Brain microvascular endothelial cell (primary cell): Measurements from ENCODE around the gene NUP62CL.
"Not testable (repeated sequence)": the region's sequence is repeated elsewhere in the genome, so short reads cannot be mapped to it uniquely, and the experiment has no call there.

Source experiments
- DNase-seq: peaks from one replicate; pipeline ENCODE4 v3.0.0-alpha.2; 2020
- H3K27ac ChIP-seq: fragments of 250-450 bp; sonication (Bioruptor Pico); 2 replicates; pipeline ENCODE4 v1.5.1; 2020; ENCODE audit warnings: mild to moderate bottlenecking, moderate library complexity
- H3K27me3 ChIP-seq: fragments of 250-450 bp; sonication (Bioruptor Pico); replicated peaks from 2 replicates; pipeline ENCODE4 v1.5.1; 2020; ENCODE audit warnings: mild to moderate bottlenecking
- H3K36me3 ChIP-seq: fragments of 250-450 bp; sonication (Bioruptor Pico); replicated peaks from 2 replicates; pipeline ENCODE4 v1.5.1; 2020; ENCODE audit warnings: mild to moderate bottlenecking
- H3K4me3 ChIP-seq: 2 replicates; pipeline ENCODE4 v1.5.1; 2011; ENCODE audit warnings: low read depth, mild to moderate bottlenecking, control low read depth, low read length, moderate library complexity
- in situ Hi-C: cut with HindIII; loops from 2 replicates; pipeline ENCODE4 v1.10.0; 2017; ENCODE audit warnings: low sequenced_read_pairs, low pct_ligation_motif_present
- TF ChIP-seq, protein P1 (sequence below): IDR thresholded peaks from 2 replicates; pipeline ENCODE4 v1.5.1; 2011; ENCODE audit warnings: low read depth, mild to moderate bottlenecking, moderate library complexity, low read length, control low read depth, inconsistent platforms; ENCODE audit errors: missing control alignments

NUP62CL gene

DNA sequence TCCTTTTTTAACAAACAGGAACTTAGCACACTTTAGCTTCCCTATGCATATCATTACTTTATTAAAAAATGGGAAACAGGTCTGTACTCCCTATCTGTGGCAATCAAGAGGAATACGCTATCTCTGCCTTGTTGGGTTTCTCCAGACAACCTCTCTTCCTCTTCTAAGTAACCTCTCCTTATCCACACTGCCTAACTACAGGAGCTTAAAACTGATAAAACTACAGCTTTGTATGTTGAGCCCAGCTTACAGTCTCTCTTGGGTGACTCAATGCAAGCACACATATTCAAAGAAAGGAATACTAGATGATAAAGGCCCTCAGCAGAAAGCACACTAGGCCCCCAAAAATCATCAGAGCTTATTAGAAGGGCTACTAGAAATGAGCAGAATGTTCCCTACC, 8.9 kb downstream of the NUP62CL start:
- Histone ChIP-seq H3K36me3 (no peaks in the 10 kb centered on the region), H3K27ac (no peak overlapping the region), H3K4me3 (no peak overlapping the region), H3K27me3 (no peaks in the 10 kb centered on the region)
- in situ Hi-C loops, result no loop called here
- DNase-seq, result no peak
- TF ChIP-seq, protein P1, sequence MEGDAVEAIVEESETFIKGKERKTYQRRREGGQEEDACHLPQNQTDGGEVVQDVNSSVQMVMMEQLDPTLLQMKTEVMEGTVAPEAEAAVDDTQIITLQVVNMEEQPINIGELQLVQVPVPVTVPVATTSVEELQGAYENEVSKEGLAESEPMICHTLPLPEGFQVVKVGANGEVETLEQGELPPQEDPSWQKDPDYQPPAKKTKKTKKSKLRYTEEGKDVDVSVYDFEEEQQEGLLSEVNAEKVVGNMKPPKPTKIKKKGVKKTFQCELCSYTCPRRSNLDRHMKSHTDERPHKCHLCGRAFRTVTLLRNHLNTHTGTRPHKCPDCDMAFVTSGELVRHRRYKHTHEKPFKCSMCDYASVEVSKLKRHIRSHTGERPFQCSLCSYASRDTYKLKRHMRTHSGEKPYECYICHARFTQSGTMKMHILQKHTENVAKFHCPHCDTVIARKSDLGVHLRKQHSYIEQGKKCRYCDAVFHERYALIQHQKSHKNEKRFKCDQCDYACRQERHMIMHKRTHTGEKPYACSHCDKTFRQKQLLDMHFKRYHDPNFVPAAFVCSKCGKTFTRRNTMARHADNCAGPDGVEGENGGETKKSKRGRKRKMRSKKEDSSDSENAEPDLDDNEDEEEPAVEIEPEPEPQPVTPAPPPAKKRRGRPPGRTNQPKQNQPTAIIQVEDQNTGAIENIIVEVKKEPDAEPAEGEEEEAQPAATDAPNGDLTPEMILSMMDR, result no peak

DNA sequence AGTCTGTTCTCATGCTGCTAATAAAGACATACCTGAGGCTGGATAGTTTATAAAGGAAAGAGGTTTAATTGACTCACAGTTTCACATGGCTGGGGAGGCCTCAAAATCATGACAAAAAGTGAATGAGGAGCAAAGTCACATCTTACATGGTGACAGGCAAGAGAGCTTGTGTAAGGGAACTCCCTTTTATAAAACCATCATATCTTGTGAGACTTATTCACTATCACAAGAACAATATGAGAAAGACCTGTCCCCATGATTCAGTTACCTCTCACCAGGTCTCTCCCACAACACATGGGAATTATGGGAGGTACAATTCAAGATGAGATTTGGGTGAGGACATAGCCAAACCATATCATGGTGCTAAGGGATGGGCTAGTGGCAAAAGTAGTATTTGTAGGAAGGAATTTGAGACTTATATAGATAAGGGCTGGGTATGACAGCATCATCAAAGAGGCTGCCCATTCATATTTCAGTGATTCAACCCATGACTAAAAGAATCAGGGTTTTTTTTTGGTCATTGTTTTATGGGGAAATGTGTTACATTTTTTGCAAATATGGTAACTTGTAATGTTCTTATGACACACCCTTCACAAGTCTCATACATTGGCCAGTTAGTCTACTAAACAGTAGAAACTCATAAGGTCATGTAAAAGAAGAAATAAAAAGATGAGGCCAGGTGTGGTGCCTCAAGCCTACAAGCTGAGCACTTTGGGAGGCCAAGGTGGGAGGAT, 34.7 kb downstream of the NUP62CL start:
- Histone ChIP-seq H3K4me3 (no peak overlapping the region), H3K27me3 (no peaks in the 10 kb centered on the region), H3K27ac (no peak overlapping the region), H3K36me3 (no peaks in the 10 kb centered on the region)
- TF ChIP-seq, protein P1, result no peak
- in situ Hi-C loops, result no loop called here
- DNase-seq, result no peak

DNA sequence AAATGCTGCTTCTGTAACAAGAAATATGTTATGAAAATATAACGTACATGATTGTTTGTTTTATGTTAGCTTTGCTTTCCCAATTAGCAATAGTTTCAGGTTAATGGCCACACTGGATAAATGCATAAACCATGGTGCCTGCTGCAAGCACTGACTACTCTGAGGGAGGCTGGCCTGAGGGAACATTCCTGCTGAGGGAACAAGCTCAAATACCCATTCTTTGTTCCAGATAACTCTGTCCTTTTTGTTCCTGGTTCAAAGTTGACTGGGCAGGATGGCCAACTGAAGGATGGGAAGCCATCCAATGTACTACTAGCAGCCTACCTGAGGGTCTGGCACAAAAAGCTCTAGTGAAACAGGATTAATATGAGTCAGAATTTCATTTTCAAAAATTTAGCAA, 37.5 kb downstream of the NUP62CL start:
- TF ChIP-seq, protein P1, result no peak
- Histone ChIP-seq H3K4me3 (no peak overlapping the region), H3K36me3 (no peaks in the 10 kb centered on the region), H3K27me3 (no peaks in the 10 kb centered on the region), H3K27ac (no peak overlapping the region)
- DNase-seq, result no peak
- in situ Hi-C loops, result no loop called here

DNA sequence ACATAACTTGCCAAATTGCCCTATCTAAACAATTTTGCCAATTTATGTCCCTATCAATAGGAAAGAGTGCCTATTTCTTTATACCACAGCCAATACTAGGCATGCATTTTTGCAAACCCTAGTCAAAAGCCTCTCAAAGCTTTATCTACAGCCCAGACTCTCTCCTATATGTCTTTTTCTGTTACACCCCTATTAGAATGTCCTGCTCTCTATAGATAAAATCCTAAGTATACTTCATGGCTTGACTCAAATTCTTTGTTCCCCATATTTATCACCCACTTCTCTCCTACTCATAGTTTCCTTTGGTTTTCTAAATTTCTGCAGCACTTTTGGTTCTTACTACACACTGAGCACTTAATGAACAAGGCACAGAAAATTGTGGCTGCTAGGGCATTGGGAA, 38.0 kb downstream of the NUP62CL start:
- no peak for DNase-seq
- TF ChIP-seq, protein P1, result no peak
- in situ Hi-C loops, result no loop called here
- Histone ChIP-seq H3K4me3 (no peak overlapping the region), H3K27ac (no peak overlapping the region), H3K36me3 (no peaks in the 10 kb centered on the region), H3K27me3 (no peaks in the 10 kb centered on the region)

DNA sequence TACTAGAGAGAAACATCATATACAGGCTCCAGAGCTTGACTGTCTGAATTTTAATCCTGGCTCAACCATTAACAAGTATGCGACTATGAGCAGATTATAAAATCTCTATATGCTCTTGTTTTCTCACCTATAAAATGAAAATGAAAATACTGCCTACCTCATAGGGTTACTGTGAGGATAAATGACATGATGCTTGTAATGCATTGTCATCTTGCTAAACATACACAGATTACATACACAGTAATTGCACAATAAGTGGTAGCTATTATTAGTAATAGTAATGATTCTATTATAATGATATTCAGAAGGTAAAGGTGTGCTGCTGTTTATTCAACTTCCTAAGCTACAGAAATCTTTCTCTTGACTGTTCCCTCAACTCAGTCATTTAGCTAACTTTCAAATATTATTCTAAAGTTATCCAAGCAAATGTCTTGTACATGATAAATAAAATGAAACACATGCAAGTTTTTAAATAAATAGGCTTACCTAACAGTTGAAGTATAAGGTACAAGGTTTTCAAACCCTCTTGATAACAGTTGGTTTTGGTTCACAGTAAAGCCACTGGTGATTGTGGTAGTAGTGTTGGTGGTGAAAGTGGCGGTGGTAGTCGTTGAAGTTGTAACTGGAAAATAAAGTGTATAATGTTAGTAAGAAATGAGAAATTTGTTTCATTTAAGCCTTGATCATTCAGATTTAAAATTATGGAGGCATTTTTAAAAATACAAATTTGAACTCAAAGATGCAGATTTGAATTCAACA, 38.9 kb downstream of the NUP62CL start:
- in situ Hi-C loops, result no loop called here
- no peaks in the 10 kb centered on the region for H3K27me3 ChIP-seq
- no peaks in the 10 kb centered on the region for H3K36me3 ChIP-seq
- no peak overlapping the region for H3K4me3 ChIP-seq
- DNase-seq, result no peak
- TF ChIP-seq, protein P1, result no peak
- H3K27ac ChIP-seq, result no peak overlapping the region

DNA sequence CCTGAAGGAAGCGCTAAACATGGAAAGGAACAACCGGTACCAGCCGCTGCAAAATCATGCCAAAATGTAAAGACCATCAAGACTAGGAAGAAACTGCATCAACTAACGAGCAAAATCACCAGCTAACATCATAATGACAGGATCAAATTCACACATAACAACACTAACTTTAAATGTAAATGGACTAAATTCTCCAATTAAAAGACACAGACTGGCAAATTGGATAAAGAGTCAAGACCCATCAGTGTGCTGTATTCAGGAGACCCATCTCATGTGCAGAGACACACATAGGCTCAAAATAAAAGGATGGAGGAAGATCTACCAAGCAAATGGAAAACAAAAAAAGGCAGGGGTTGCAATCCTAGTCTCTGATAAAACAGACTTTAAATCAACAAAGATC, 48.6 kb downstream of the NUP62CL start:
- in situ Hi-C loops, H3K27ac ChIP-seq, H3K27me3 ChIP-seq, H3K36me3 ChIP-seq, H3K4me3 ChIP-seq, DNase-seq: not testable (repeated sequence)

DNA sequence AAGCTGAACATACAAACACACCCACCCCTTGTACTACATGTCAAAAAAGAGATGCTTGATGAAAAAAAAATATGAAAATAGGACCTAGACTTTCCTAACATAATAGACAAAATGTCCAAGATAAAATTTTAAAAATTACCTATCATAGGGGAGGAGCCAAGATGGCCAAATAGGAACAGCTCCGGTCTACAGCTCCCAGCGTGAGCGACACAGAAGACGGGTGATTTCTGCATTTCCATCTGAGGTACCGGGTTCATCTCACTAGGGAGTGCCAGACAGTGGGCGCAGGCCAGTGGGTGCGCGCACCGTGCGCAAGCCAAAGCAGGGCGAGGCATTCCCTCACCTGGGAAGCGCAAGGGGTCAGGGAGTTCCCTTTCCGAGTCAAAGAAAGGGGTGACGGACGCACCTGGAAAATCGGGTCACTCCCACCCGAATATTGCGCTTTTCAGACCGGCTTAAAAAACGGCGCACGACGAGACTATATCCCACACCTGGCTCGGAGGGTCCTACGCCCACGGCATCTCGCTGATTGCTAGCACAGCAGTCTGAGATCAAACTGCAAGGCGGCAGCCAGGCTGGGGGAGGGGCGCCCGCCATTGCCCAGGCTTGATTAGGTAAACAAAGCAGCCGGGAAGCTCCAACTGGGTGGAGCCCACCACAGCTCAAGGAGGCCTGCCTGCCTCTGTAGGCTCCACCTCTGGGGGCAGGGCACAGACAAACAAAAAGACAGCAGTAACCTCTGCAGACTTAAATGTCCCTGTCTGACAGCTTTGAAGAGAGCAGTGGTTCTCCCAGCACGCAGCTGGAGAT, 50.4 kb downstream of the NUP62CL start:
- in situ Hi-C loops, H3K27ac ChIP-seq, H3K27me3 ChIP-seq, DNase-seq, H3K36me3 ChIP-seq: not testable (repeated sequence)
- peak overlapping the region; percentile 12 for H3K4me3 ChIP-seq
